H1 (cell line): ENCODE data around the gene ELOVL6.

Source experiments
- BRCA1 ChIP-seq: IDR thresholded peaks from 2 replicates; pipeline ENCODE4 v1.6.1; 2012; ENCODE audit warnings: low read depth, low read length, improper control_type of control experiment
- CHD2 ChIP-seq: IDR thresholded peaks from 2 replicates; pipeline ENCODE4 v1.6.1; 2012; ENCODE audit warnings: low read length, improper control_type of control experiment
- CREB1 ChIP-seq: IDR thresholded peaks from 2 replicates; pipeline ENCODE4 v1.6.1; 2012; ENCODE audit warnings: inconsistent platforms
- EP300 ChIP-seq, 2 experiments: IDR thresholded peaks; 1 replicate in 1 of 2; 2 replicates in 1 of 2; pipeline ENCODE4 v1.6.1; 2011 to 2012; ENCODE audit warnings: low read depth in 2 of 2, low read length in 2 of 2, mild to moderate bottlenecking in 2 of 2, borderline replicate concordance in 1 of 2, inconsistent platforms in 1 of 2, moderate library complexity in 1 of 2
- EZH2 ChIP-seq: fragments of 200-600 bp; sonication (generic); IDR thresholded peaks from 2 replicates; pipeline ENCODE4 v1.7.1; 2012; ENCODE audit warnings: low read depth, mild to moderate bottlenecking, moderate library complexity, low read length, inconsistent platforms; ENCODE audit not compliant: severe bottlenecking
- KDM5A ChIP-seq: fragments of 200-600 bp; IDR thresholded peaks from 2 replicates; pipeline ENCODE4 v1.7.1; 2012; ENCODE audit warnings: mild to moderate bottlenecking, low read length, inconsistent platforms, mixed read lengths
- POLR2A ChIP-seq, 2 experiments: IDR thresholded peaks; 1 replicate in 1 of 2; 2 replicates in 1 of 2; pipeline ENCODE4 v1.6.1; 2011; ENCODE audit warnings: low read depth in 2 of 2, low read length in 2 of 2, mild to moderate bottlenecking in 2 of 2; ENCODE audit errors: control extremely low read depth in 1 of 2
- POLR2AphosphoS5 ChIP-seq: IDR thresholded peaks from 2 replicates; pipeline ENCODE4 v1.6.1; 2011; ENCODE audit warnings: low read depth, low read length
- RAD21 ChIP-seq, 2 experiments: IDR thresholded peaks in 1 of 2; conservative IDR thresholded peaks in 1 of 2; 2 replicates each; pipeline ENCODE4 v1.6.1; 2011; ENCODE audit warnings: low read depth in 2 of 2, low read length in 2 of 2, improper control_type of control experiment in 1 of 2, inconsistent platforms in 1 of 2, mild to moderate bottlenecking in 1 of 2, moderate library complexity in 1 of 2
- RFX5 ChIP-seq: IDR thresholded peaks from 2 replicates; pipeline ENCODE4 v1.6.1; 2011; ENCODE audit warnings: low read depth, low read length, improper control_type of control experiment, borderline replicate concordance
- SIN3A ChIP-seq, 2 experiments: IDR thresholded peaks in 1 of 2; conservative IDR thresholded peaks in 1 of 2; 2 replicates each; pipeline ENCODE4 v1.6.1; 2011 to 2012; ENCODE audit warnings: low read length in 2 of 2, improper control_type of control experiment in 1 of 2, low read depth in 1 of 2, mild to moderate bottlenecking in 1 of 2
- TCF12 ChIP-seq: IDR thresholded peaks from 2 replicates; pipeline ENCODE4 v1.6.1; 2011; ENCODE audit warnings: low read depth, mild to moderate bottlenecking, low read length
- TF ChIP-seq, protein P1 (sequence below), 3 experiments: IDR thresholded peaks; 1 replicate in 2 of 3; 2 replicates in 1 of 3; pipeline versions ENCODE4 v1.5.1 to v1.6.1; 2011; ENCODE audit warnings: low read length in 3 of 3, mild to moderate bottlenecking in 3 of 3, inconsistent platforms in 2 of 3, low read depth in 1 of 3, moderate library complexity in 1 of 3; ENCODE audit not compliant: insufficient read depth in 1 of 3; ENCODE audit errors: control extremely low read depth in 1 of 3
- TF ChIP-seq, protein P2 (sequence below): IDR thresholded peaks from 2 replicates; pipeline ENCODE4 v1.6.1; 2012; ENCODE audit warnings: inconsistent platforms

GRCh38 chr4:110198435-110199416, at the start of gene ELOVL6:
- TF ChIP-seq CHD2, result peak; percentile 63; the same call in 1 of the 2 replicates
- TF ChIP-seq, protein P1, sequence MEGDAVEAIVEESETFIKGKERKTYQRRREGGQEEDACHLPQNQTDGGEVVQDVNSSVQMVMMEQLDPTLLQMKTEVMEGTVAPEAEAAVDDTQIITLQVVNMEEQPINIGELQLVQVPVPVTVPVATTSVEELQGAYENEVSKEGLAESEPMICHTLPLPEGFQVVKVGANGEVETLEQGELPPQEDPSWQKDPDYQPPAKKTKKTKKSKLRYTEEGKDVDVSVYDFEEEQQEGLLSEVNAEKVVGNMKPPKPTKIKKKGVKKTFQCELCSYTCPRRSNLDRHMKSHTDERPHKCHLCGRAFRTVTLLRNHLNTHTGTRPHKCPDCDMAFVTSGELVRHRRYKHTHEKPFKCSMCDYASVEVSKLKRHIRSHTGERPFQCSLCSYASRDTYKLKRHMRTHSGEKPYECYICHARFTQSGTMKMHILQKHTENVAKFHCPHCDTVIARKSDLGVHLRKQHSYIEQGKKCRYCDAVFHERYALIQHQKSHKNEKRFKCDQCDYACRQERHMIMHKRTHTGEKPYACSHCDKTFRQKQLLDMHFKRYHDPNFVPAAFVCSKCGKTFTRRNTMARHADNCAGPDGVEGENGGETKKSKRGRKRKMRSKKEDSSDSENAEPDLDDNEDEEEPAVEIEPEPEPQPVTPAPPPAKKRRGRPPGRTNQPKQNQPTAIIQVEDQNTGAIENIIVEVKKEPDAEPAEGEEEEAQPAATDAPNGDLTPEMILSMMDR (IDR thresholded peaks at IDR 0.05; ENCODE audit: control extremely low read depth in 1 of 3, insufficient read depth in 1 of 3, low read depth in 1 of 3, low read length in 3 of 3), result no peak
- no peak for TF ChIP-seq TCF12
- TF ChIP-seq CREB1, result peak; percentile 69
- TF ChIP-seq RAD21 (IDR thresholded peaks at IDR 0.05 in 1 of 2, conservative IDR thresholded peaks at IDR 0.05 in 1 of 2; ENCODE audit: low read depth in 2 of 2, low read length in 2 of 2), result peak in 1 of 2 experiments; percentile 23; a peak in 1 of 4 replicates
- TF ChIP-seq POLR2A (IDR thresholded peaks at IDR 0.05; ENCODE audit: control extremely low read depth in 1 of 2, low read depth in 2 of 2, low read length in 2 of 2), result peak; percentile 30 to 42; a peak in 2 of 3 replicates
- TF ChIP-seq, protein P2, sequence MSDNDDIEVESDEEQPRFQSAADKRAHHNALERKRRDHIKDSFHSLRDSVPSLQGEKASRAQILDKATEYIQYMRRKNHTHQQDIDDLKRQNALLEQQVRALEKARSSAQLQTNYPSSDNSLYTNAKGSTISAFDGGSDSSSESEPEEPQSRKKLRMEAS, result peak; percentile 85
- 0 out of 3 replicates have a peak, but pooled peaks of 1 of the 2 experiments have one; percentile 50 for TF ChIP-seq EP300 (IDR thresholded peaks at IDR 0.05; ENCODE audit: borderline replicate concordance in 1 of 2, low read depth in 2 of 2, low read length in 2 of 2)
- TF ChIP-seq RFX5, result no peak
- TF ChIP-seq EZH2, result no peak
- no peak for TF ChIP-seq KDM5A
- TF ChIP-seq BRCA1, result no peak
- TF ChIP-seq POLR2AphosphoS5, result no peak
- peak; percentile 54 to 78; a peak in 2 of 4 replicates for TF ChIP-seq SIN3A (conservative IDR thresholded peaks at IDR 0.05 in 1 of 2, IDR thresholded peaks at IDR 0.05 in 1 of 2; ENCODE audit: low read depth in 1 of 2, low read length in 2 of 2)
